Activated naive CD8-positive, alpha-beta T cell (primary cell): Measurements from ENCODE around the gene TBC1D3I.
"Not testable (repeated sequence)": the region's sequence is repeated elsewhere in the genome, so short reads cannot be mapped to it uniquely, and the experiment has no call there.

Experiments used
- H3K27ac Mint-ChIP-seq: one replicate; pipeline ENCODE4 v1.8.0; 2021; ENCODE audit warnings: mixed read lengths
- H3K27me3 Mint-ChIP-seq: one replicate; pipeline ENCODE4 v1.8.0; 2021; ENCODE audit warnings: mixed read lengths
- H3K36me3 Mint-ChIP-seq: one replicate; pipeline ENCODE4 v1.8.0; 2021; ENCODE audit warnings: mixed read lengths
- H3K4me1 Mint-ChIP-seq: one replicate; pipeline ENCODE4 v1.8.0; 2021; ENCODE audit warnings: low read depth, mixed read lengths
- H3K4me3 Mint-ChIP-seq: one replicate; pipeline ENCODE4 v1.8.0; 2021; ENCODE audit warnings: mild to moderate bottlenecking, mixed read lengths
- H3K9me3 Mint-ChIP-seq: one replicate; pipeline ENCODE4 v1.8.0; 2021; ENCODE audit warnings: low read depth, mixed read lengths

The TBC1D3I gene

GRCh38 chr17:36212272-36212605, 52.1 kb downstream of the TBC1D3I start:
- H3K4me1 Mint-ChIP-seq: no peaks in the 10 kb centered on the region
- no peak overlapping the region for H3K4me3 Mint-ChIP-seq
- H3K36me3 Mint-ChIP-seq: no peaks in the 10 kb centered on the region
- H3K9me3 Mint-ChIP-seq: no peaks in the 10 kb centered on the region
- no peak overlapping the region for H3K27ac Mint-ChIP-seq
- H3K27me3 Mint-ChIP-seq: peaks cover 19% of the 10 kb centered on the region

GRCh38 chr17:36211484-36212271, 52.7 kb downstream of the TBC1D3I start:
- not testable (repeated sequence) for H3K4me1 Mint-ChIP-seq, H3K36me3 Mint-ChIP-seq, H3K4me3 Mint-ChIP-seq, H3K9me3 Mint-ChIP-seq, H3K27ac Mint-ChIP-seq
- H3K27me3 Mint-ChIP-seq: peaks cover 21% of the 10 kb centered on the region

- not testable (repeated sequence) for H3K4me1 Mint-ChIP-seq
Measured at GRCh38 chr17:36210439-36211211, 53.7 kb downstream of the TBC1D3I start, which contains the start of gene CCL4L2. CCL4L2 (plus strand) TSS chr17:36211063.

GRCh38 chr17:36209575-36209974, 54.8 kb downstream of the TBC1D3I start:
- Mint-ChIP-seq H3K27me3 (peaks cover 24% of the 10 kb centered on the region), H3K4me3 (no peak overlapping the region), H3K36me3 (no peaks in the 10 kb centered on the region), H3K4me1 (no peaks in the 10 kb centered on the region), H3K9me3 (no peaks in the 10 kb centered on the region), H3K27ac (no peak overlapping the region)

More at GRCh38 chr17:36210439-36211211, 53.7 kb downstream of the TBC1D3I start, which contains the start of gene CCL4L2:
- not testable (repeated sequence) for H3K27ac Mint-ChIP-seq, H3K36me3 Mint-ChIP-seq, H3K9me3 Mint-ChIP-seq, H3K4me3 Mint-ChIP-seq
- peaks cover 23% of the 10 kb centered on the region for H3K27me3 Mint-ChIP-seq

GRCh38 chr17:36207383-36207782, 57.0 kb downstream of the TBC1D3I start:
- H3K9me3 Mint-ChIP-seq, H3K27ac Mint-ChIP-seq, H3K4me1 Mint-ChIP-seq, H3K36me3 Mint-ChIP-seq, H3K4me3 Mint-ChIP-seq: not testable (repeated sequence)
- H3K27me3 Mint-ChIP-seq: peaks cover 21% of the 10 kb centered on the region

- not testable (repeated sequence) for H3K27ac Mint-ChIP-seq, H3K4me3 Mint-ChIP-seq, H3K36me3 Mint-ChIP-seq, H3K4me1 Mint-ChIP-seq, H3K9me3 Mint-ChIP-seq
- H3K27me3 Mint-ChIP-seq: peaks cover 19% of the 10 kb centered on the region
Measured at GRCh38 chr17:36206486-36206821, 57.9 kb downstream of the TBC1D3I start.

GRCh38 chr17:36205637-36206485, 58.5 kb downstream of the TBC1D3I start:
- H3K27me3 Mint-ChIP-seq: peaks cover 19% of the 10 kb centered on the region
- no peaks in the 10 kb centered on the region for H3K36me3 Mint-ChIP-seq
- no peaks in the 10 kb centered on the region for H3K4me1 Mint-ChIP-seq
- H3K9me3 Mint-ChIP-seq: no peaks in the 10 kb centered on the region
- H3K4me3 Mint-ChIP-seq: no peak overlapping the region
- H3K27ac Mint-ChIP-seq: no peak overlapping the region

GRCh38 chr17:36204724-36205500, 59.5 kb downstream of the TBC1D3I start:
- H3K27me3 Mint-ChIP-seq: peaks cover 18% of the 10 kb centered on the region
- no peak overlapping the region for H3K27ac Mint-ChIP-seq
- no peaks in the 10 kb centered on the region for H3K36me3 Mint-ChIP-seq
- no peak overlapping the region for H3K4me3 Mint-ChIP-seq
- no peaks in the 10 kb centered on the region for H3K4me1 Mint-ChIP-seq
- H3K9me3 Mint-ChIP-seq: no peaks in the 10 kb centered on the region
